ENCODE results near the gene H19. TPM values are rescaled to one million over a fixed set of nuclear protein-coding genes. Genes with fewer than 3 reads are reported as not detected.

Gene H19
- total RNA-seq, 1 donor from 2014 or later, result not detected

DNA sequence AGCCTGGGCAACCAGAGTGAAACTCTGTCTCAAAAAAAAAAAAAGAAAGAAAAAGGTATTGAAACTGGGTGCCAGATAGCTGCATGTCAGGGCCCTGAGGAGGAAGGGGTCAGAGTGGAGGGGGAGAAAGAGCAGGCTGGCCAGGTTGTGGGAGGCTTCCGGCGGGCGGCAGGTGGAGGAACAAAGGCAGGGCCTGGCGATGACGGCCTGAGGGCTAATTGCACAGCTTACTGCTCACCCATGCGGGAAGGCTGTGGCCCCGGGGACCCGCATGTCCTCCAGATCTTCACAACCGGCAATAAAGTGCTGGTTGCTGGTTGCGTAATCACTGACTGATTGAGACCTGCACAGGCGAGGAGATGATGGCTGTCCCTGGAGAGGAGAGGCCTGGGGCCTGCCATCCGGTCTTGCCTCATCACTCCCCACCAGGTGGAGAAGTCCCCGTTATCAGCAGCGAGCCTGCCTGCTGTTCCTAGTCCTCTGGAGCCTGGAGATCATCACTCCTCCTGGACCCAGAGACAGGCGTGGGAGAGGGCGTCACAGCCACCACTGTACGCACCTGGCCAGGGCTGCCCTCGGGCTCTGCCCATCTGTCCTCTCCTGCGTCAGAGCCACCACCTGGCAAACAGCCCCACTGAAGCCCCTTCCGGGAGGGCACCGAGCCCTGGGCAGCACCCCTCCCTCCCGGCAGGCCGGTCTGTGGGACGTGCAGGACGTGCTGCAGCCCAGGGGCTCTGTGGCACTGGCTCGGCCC lies 18.7 kb downstream of the H19 start:
- TF ChIP-seq, protein P1, sequence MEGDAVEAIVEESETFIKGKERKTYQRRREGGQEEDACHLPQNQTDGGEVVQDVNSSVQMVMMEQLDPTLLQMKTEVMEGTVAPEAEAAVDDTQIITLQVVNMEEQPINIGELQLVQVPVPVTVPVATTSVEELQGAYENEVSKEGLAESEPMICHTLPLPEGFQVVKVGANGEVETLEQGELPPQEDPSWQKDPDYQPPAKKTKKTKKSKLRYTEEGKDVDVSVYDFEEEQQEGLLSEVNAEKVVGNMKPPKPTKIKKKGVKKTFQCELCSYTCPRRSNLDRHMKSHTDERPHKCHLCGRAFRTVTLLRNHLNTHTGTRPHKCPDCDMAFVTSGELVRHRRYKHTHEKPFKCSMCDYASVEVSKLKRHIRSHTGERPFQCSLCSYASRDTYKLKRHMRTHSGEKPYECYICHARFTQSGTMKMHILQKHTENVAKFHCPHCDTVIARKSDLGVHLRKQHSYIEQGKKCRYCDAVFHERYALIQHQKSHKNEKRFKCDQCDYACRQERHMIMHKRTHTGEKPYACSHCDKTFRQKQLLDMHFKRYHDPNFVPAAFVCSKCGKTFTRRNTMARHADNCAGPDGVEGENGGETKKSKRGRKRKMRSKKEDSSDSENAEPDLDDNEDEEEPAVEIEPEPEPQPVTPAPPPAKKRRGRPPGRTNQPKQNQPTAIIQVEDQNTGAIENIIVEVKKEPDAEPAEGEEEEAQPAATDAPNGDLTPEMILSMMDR (IDR thresholded peaks at IDR 0.05; ENCODE audit: unreplicated experiment), result no peak
- H3K9me3 Mint-ChIP-seq (ENCODE audit: unreplicated experiment), result no peaks in the 10 kb centered on the region
- no peak overlapping the region for H3K4me3 Mint-ChIP-seq (ENCODE audit: unreplicated experiment)
- DNase-seq (ENCODE audit: low spot score), result no peak
- no peaks in the 10 kb centered on the region for H3K27me3 Mint-ChIP-seq (ENCODE audit: unreplicated experiment)
- H3K27ac Mint-ChIP-seq (ENCODE audit: unreplicated experiment), result no peak overlapping the region
- H3K4me1 Mint-ChIP-seq (ENCODE audit: unreplicated experiment), result no peaks in the 10 kb centered on the region
- no peaks in the 10 kb centered on the region for H3K36me3 Mint-ChIP-seq (ENCODE audit: low read depth, unreplicated experiment)

DNA sequence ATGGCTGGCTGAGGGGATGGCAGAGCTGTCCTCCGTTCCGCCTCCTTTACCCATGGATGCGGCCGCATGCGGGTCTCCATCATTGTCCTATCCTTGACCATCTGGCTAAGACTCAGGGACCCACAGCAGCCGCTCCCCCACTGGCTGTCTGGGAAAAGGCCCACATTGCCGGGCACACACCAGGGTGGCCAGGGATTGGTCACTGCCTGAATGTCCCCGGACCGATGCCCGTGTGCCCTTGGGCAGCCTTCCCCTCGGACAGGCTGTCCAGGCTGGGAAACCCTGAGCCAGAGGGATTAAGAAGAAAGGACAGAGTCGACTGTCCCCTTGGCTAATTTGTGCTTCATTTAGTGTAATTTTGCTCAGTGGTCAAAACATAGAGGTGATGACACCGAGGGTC lies 22.5 kb downstream of the H19 start:
- TF ChIP-seq, protein P1 (IDR thresholded peaks at IDR 0.05; ENCODE audit: unreplicated experiment), result no peak
- H3K4me3 Mint-ChIP-seq (ENCODE audit: unreplicated experiment), result no peak overlapping the region
- DNase-seq (ENCODE audit: low spot score), result no peak
- H3K4me1 Mint-ChIP-seq (ENCODE audit: unreplicated experiment), result no peaks in the 10 kb centered on the region
- no peaks in the 10 kb centered on the region for H3K36me3 Mint-ChIP-seq (ENCODE audit: low read depth, unreplicated experiment)
- H3K27me3 Mint-ChIP-seq (ENCODE audit: unreplicated experiment), result no peaks in the 10 kb centered on the region
- no peak overlapping the region for H3K27ac Mint-ChIP-seq (ENCODE audit: unreplicated experiment)
- H3K9me3 Mint-ChIP-seq (ENCODE audit: unreplicated experiment), result no peaks in the 10 kb centered on the region

DNA sequence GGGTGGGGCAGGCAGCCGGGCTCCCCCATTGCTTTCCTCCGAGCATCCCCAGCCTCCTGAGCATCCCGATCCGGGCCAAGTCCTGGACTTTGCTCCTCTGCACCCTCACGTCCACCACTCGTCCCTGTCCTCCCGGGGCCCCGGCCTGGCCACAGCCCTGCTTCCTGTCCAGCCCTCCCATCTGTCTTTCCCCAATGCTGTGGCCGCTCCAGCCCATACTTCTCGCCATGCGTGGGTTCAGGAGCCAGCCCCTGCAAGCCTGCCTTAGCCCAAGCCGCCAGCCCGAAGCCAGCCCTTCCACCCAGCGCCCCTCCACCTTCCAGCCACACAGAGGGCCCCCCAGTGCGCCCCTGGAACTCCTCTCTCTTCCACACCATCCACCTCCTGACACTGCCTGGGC lies 26.7 kb downstream of the H19 start:
- H3K4me1 Mint-ChIP-seq (ENCODE audit: unreplicated experiment), result no peaks in the 10 kb centered on the region
- no peak overlapping the region for H3K27ac Mint-ChIP-seq (ENCODE audit: unreplicated experiment)
- no peaks in the 10 kb centered on the region for H3K27me3 Mint-ChIP-seq (ENCODE audit: unreplicated experiment)
- no peak overlapping the region for H3K4me3 Mint-ChIP-seq (ENCODE audit: unreplicated experiment)
- TF ChIP-seq, protein P1 (IDR thresholded peaks at IDR 0.05; ENCODE audit: unreplicated experiment), result no peak
- H3K9me3 Mint-ChIP-seq (ENCODE audit: unreplicated experiment), result no peaks in the 10 kb centered on the region
- H3K36me3 Mint-ChIP-seq (ENCODE audit: low read depth, unreplicated experiment), result no peaks in the 10 kb centered on the region
- no peak for DNase-seq (ENCODE audit: low spot score)

DNA sequence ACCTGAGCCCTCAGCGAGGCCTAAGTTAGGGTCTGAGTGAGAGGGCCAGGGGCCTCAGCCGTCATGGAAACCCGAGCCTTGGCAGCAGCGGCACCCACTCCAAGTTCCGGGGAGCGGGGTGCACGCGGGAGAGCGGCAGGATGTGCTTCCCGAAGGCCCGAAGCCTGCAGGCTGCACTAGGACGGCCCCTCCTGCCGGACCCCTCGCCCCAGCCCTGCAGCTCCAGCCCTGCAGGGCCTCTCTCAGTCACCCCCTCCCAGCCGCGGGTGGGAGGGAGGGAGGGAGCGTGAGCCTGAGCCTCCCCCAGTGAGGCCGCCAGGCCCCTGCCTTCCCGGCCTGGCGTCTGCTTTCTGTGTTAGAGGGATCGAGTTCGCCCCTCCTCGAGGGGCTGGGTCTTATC lies 27.9 kb downstream of the H19 start:
- H3K27me3 Mint-ChIP-seq (ENCODE audit: unreplicated experiment), result no peaks in the 10 kb centered on the region
- no peaks in the 10 kb centered on the region for H3K9me3 Mint-ChIP-seq (ENCODE audit: unreplicated experiment)
- no peak overlapping the region for H3K27ac Mint-ChIP-seq (ENCODE audit: unreplicated experiment)
- DNase-seq (ENCODE audit: low spot score), result no peak
- TF ChIP-seq, protein P1 (IDR thresholded peaks at IDR 0.05; ENCODE audit: unreplicated experiment), result no peak
- no peaks in the 10 kb centered on the region for H3K4me1 Mint-ChIP-seq (ENCODE audit: unreplicated experiment)
- no peaks in the 10 kb centered on the region for H3K36me3 Mint-ChIP-seq (ENCODE audit: low read depth, unreplicated experiment)
- H3K4me3 Mint-ChIP-seq (ENCODE audit: unreplicated experiment), result no peak overlapping the region

DNA sequence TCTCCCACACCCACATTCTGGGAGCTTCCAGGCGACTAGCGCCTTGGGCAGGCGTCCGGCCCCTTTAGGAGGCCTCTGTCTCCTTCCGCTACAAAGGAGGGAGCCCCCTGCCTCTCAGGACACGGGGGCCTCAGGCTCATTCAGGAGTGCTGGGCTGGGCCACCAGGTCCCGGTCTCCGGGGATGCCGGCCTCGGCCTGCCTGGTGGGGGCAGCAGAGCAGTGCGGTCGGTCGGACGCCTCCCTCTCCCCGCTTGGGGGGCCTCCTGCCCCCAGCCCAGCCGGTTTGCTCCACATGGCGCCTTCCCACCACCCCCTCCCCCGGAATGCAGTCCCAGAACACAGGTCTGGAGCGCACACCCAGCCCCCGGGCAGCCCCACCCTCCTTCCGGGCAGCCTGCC lies 28.6 kb downstream of the H19 start:
- Mint-ChIP-seq H3K9me3 (ENCODE audit: unreplicated experiment) (no peaks in the 10 kb centered on the region), H3K36me3 (ENCODE audit: low read depth, unreplicated experiment) (no peaks in the 10 kb centered on the region), H3K27me3 (ENCODE audit: unreplicated experiment) (no peaks in the 10 kb centered on the region), H3K4me3 (ENCODE audit: unreplicated experiment) (no peak overlapping the region), H3K27ac (ENCODE audit: unreplicated experiment) (no peak overlapping the region), H3K4me1 (ENCODE audit: unreplicated experiment) (no peaks in the 10 kb centered on the region)
- TF ChIP-seq, protein P1 (IDR thresholded peaks at IDR 0.05; ENCODE audit: unreplicated experiment), result no peak
- no peak for DNase-seq (ENCODE audit: low spot score)
